ENCODE data around the gene PITX1. TPM values are rescaled to one million over a fixed set of nuclear protein-coding genes. Genes with fewer than 3 reads are reported as not detected.

PITX1 gene
- total RNA-seq, 2 experiments from 2014 or later: 0.25 TPM; not detected in 1

- H3K4me3 Mint-ChIP-seq: no peak overlapping the region
Measured at GRCh38 chr5:135018457-135018856, 15.6 kb downstream of the PITX1 start.

GRCh38 chr5:135016861-135017290 is 17.2 kb downstream of the PITX1 start:
- Mint-ChIP-seq H3K27me3 (ENCODE audit: low read depth) (no peaks in the 10 kb centered on the region), H3K4me1 (ENCODE audit: low read depth) (no peaks in the 10 kb centered on the region), H3K4me3 (no peak overlapping the region), H3K9me3 (no peaks in the 10 kb centered on the region), H3K36me3 (ENCODE audit: low read depth) (no peaks in the 10 kb centered on the region), H3K27ac (no peak overlapping the region)
- no peak for DNase-seq
- intact Hi-C loops (cut with micrococcal nuclease): no loop called here
- CTCF ChIA-PET: no interaction called here

More at GRCh38 chr5:135018457-135018856, 15.6 kb downstream of the PITX1 start:
- no peaks in the 10 kb centered on the region for H3K36me3 Mint-ChIP-seq (ENCODE audit: low read depth)
- CTCF ChIA-PET: no interaction called here
- H3K4me1 Mint-ChIP-seq (ENCODE audit: low read depth): no peaks in the 10 kb centered on the region
- intact Hi-C loops (cut with micrococcal nuclease): no loop called here
- no peak for DNase-seq
- no peak overlapping the region for H3K27ac Mint-ChIP-seq
- no peaks in the 10 kb centered on the region for H3K9me3 Mint-ChIP-seq
- H3K27me3 Mint-ChIP-seq (ENCODE audit: low read depth): no peaks in the 10 kb centered on the region

DNA sequence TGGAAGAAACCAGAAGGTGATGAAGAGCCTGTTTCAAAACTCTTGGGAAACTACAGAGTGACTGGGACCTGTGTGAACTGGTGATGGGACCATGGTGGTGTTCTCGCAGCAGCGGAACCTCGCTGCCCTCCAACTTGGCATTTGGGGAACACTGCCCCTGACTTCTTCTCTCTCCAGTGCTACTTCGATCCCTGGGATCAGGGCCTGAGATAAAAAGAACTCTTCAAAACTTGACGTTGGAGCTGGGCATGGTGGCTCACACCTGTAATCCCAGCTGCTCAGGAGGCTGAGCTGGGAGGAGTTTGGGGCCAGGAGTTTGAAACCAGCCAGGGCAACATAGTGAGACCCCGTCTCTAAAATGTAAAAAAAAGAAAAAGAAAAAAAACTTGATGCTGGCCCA is 18.1 kb downstream of the PITX1 start:
- intact Hi-C loops (cut with micrococcal nuclease): no loop called here
- no peaks in the 10 kb centered on the region for H3K27me3 Mint-ChIP-seq (ENCODE audit: low read depth)
- H3K9me3 Mint-ChIP-seq: no peaks in the 10 kb centered on the region
- no peaks in the 10 kb centered on the region for H3K36me3 Mint-ChIP-seq (ENCODE audit: low read depth)
- DNase-seq: no peak
- CTCF ChIA-PET: no interaction called here
- no peak overlapping the region for H3K4me3 Mint-ChIP-seq
- H3K4me1 Mint-ChIP-seq (ENCODE audit: low read depth): no peaks in the 10 kb centered on the region
- H3K27ac Mint-ChIP-seq: no peak overlapping the region

DNA sequence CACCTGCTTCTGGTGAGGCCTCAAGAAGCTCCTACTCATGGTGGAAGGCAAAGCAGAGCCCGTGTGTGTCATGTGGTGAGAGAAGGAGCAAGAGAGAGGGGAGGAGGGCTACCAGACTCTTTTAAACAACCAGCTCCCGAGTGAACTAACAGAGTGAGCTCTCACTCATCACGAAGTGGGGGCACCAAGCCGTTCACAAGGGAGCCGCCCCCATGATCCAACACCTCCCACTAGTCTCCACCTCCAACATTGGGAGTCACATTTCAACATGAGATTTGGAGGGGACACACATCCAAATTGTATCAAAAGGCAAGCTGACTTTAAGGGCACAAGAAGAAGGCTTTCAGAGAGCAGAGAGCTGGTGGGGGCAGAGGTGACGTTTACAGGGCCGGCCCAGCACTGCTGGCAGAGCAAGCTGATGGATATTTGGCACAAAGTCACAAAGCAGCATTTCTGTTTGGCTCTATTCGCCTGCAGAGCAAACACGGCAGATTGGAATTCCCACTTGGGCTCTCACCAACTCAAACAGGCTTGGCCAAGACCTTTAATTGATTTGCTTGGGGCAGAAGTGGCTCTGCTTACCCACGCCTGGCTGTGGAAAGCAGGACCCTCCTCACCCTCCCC is 20.0 kb downstream of the PITX1 start:
- Mint-ChIP-seq H3K4me1 (ENCODE audit: low read depth) (no peaks in the 10 kb centered on the region), H3K27me3 (ENCODE audit: low read depth) (no peaks in the 10 kb centered on the region), H3K4me3 (no peak overlapping the region), H3K9me3 (no peaks in the 10 kb centered on the region), H3K36me3 (ENCODE audit: low read depth) (no peaks in the 10 kb centered on the region), H3K27ac (no peak overlapping the region)
- CTCF ChIA-PET: no interaction called here
- intact Hi-C loops (cut with micrococcal nuclease): no loop called here
- no peak for DNase-seq

DNA sequence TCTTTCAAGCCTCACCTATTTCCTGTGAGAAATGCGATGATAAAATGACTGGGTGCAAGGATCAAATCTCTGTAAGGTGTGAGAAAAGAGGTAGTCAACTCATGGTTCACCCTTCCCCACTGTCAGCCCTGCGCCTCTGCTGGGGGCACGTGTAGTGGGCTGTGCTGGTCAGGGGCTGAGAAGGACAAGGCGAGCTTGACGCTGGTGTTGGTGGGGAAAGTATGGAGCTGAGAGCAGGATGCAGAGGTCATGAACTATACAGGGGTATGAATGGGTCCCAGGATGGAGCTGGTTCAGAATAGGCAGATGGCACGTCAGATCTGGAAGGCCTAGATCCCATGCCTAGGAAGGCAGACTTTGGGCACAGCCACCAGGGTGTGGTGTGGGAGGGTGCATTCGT is 20.6 kb downstream of the PITX1 start:
- Mint-ChIP-seq H3K4me1 (ENCODE audit: low read depth) (no peaks in the 10 kb centered on the region), H3K9me3 (no peaks in the 10 kb centered on the region), H3K27me3 (ENCODE audit: low read depth) (no peaks in the 10 kb centered on the region), H3K4me3 (no peak overlapping the region), H3K27ac (no peak overlapping the region), H3K36me3 (ENCODE audit: low read depth) (no peaks in the 10 kb centered on the region)
- no peak for DNase-seq
- intact Hi-C loops (cut with micrococcal nuclease): no loop called here
- CTCF ChIA-PET: no interaction called here

DNA sequence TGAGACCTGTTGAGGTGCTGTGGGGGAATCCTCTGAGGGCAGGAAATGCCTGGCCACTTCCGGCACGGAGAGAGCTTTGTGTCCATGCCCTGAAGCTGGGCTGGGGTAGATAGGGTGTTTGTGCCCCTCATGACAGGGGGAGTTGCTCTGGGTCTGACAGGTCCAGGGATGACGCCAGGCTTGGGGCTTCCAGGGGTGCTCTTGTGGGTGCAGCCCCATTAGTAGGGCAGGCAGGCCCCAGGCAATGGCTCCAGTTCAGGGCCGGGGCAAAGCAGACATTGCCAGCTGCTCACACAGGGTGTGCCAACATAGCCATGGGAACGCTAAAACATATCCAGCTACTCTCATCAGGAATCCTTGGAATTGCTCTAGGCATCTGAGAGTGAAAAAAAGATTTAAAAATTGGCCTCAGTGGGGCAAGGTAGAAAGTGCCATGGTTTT is 21.1 kb downstream of the PITX1 start:
- intact Hi-C loops (cut with micrococcal nuclease): no loop called here
- Mint-ChIP-seq H3K9me3 (no peaks in the 10 kb centered on the region), H3K27me3 (ENCODE audit: low read depth) (no peaks in the 10 kb centered on the region), H3K4me3 (no peak overlapping the region), H3K4me1 (ENCODE audit: low read depth) (no peaks in the 10 kb centered on the region), H3K36me3 (ENCODE audit: low read depth) (no peaks in the 10 kb centered on the region), H3K27ac (no peak overlapping the region)
- CTCF ChIA-PET: no interaction called here
- DNase-seq: no peak

DNA sequence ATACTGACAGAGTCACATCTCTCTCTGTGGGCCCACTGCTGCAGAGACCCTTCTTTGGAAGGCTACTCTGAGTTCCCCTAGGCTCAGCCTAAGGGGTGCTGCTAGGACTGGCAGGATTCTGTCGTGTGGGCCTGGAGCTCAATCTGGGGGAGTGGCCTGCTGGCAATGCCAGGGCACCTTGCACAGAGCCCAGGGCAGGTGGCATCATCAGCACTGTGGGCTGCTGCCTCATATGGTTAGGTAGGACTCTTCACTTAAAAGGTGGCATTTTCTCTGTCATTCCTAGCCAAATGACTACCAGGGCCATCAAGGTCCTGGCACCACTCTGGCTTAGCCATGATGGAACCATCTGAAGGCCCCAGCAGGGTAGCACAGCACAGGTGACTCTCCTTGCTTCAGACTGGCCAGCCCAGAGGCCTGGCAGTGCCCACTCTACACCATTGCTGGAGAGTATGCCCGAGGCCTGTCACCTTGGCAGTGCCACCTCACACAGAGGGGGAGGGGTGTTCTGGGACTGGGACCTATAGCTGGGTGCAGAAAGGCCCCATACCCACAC is 21.9 kb downstream of the PITX1 start:
- DNase-seq: no peak
- Mint-ChIP-seq H3K9me3 (no peaks in the 10 kb centered on the region), H3K4me3 (no peak overlapping the region), H3K4me1 (ENCODE audit: low read depth) (no peaks in the 10 kb centered on the region), H3K36me3 (ENCODE audit: low read depth) (no peaks in the 10 kb centered on the region), H3K27me3 (ENCODE audit: low read depth) (no peaks in the 10 kb centered on the region), H3K27ac (no peak overlapping the region)
- intact Hi-C loops (cut with micrococcal nuclease): no loop called here
- CTCF ChIA-PET: interaction anchor here (1.1 kb wide), 1 partner anchor 180 kb away, joined by 3 read pairs; no protein-coding TSS in a partner anchor

- Mint-ChIP-seq H3K4me1 (ENCODE audit: low read depth) (no peaks in the 10 kb centered on the region), H3K36me3 (ENCODE audit: low read depth) (no peaks in the 10 kb centered on the region), H3K9me3 (no peaks in the 10 kb centered on the region), H3K27ac (no peak overlapping the region), H3K27me3 (ENCODE audit: low read depth) (no peaks in the 10 kb centered on the region), H3K4me3 (no peak overlapping the region)
- intact Hi-C loops (cut with micrococcal nuclease): no loop called here
- DNase-seq: no peak
- CTCF ChIA-PET: interaction anchor here (1.1 kb wide), 1 partner anchor 180 kb away, joined by 3 read pairs; no protein-coding TSS in a partner anchor
Measured at GRCh38 chr5:135011355-135012032, 22.5 kb downstream of the PITX1 start.

- Mint-ChIP-seq H3K4me3 (no peak overlapping the region), H3K9me3 (no peaks in the 10 kb centered on the region), H3K36me3 (ENCODE audit: low read depth) (no peaks in the 10 kb centered on the region), H3K4me1 (ENCODE audit: low read depth) (no peaks in the 10 kb centered on the region), H3K27me3 (ENCODE audit: low read depth) (no peaks in the 10 kb centered on the region), H3K27ac (no peak overlapping the region)
- no peak for DNase-seq
- intact Hi-C loops (cut with micrococcal nuclease): no loop called here
- CTCF ChIA-PET: interaction anchor here (1.1 kb wide), 1 partner anchor 181 kb away, joined by 3 read pairs; no protein-coding TSS in a partner anchor
Measured at GRCh38 chr5:135010502-135011354, 23.3 kb downstream of the PITX1 start.

GRCh38 chr5:135009736-135010501 is 24.1 kb downstream of the PITX1 start:
- DNase-seq: no peak
- Mint-ChIP-seq H3K36me3 (ENCODE audit: low read depth) (no peaks in the 10 kb centered on the region), H3K9me3 (no peaks in the 10 kb centered on the region), H3K4me1 (ENCODE audit: low read depth) (no peaks in the 10 kb centered on the region), H3K27me3 (ENCODE audit: low read depth) (no peaks in the 10 kb centered on the region), H3K4me3 (no peak overlapping the region), H3K27ac (no peak overlapping the region)
- intact Hi-C loops (cut with micrococcal nuclease): no loop called here
- CTCF ChIA-PET: no interaction called here

GRCh38 chr5:135008981-135009735 is 24.9 kb downstream of the PITX1 start:
- CTCF ChIA-PET: no interaction called here
- H3K4me3 Mint-ChIP-seq: no peak overlapping the region

More at GRCh38 chr5:135008981-135009735, 24.9 kb downstream of the PITX1 start:
- Mint-ChIP-seq H3K9me3 (no peaks in the 10 kb centered on the region), H3K27me3 (ENCODE audit: low read depth) (no peaks in the 10 kb centered on the region), H3K36me3 (ENCODE audit: low read depth) (no peaks in the 10 kb centered on the region), H3K27ac (no peak overlapping the region), H3K4me1 (ENCODE audit: low read depth) (no peaks in the 10 kb centered on the region)
- intact Hi-C loops (cut with micrococcal nuclease): no loop called here
- no peak for DNase-seq

All from activated naive CD4-positive, alpha-beta T cell treated with anti-CD3 and anti-CD28 coated beads for 36 hours (primary cell).